Trophoblast cell (in vitro differentiated cells and primary cell): ENCODE data around the gene VSTM4.

ENCODE experiments used
- DNase-seq, 2 donors: peaks; one replicate each; pipeline ENCODE4 v3.0.0-alpha.2; 2016
- H2AFZ ChIP-seq: 2 replicates; pipeline ENCODE4 v1.6.1; 2013; ENCODE audit warnings: low read length, moderate library complexity, mild to moderate bottlenecking; ENCODE audit not compliant: insufficient read depth, poor library complexity
- H2AK5ac ChIP-seq: 2 replicates; pipeline ENCODE4 v1.6.1; 2013; ENCODE audit warnings: mild to moderate bottlenecking, low read length
- H2BK120ac ChIP-seq: 2 replicates; pipeline ENCODE4 v1.6.1; 2013; ENCODE audit warnings: low read length, mild to moderate bottlenecking, moderate library complexity; ENCODE audit not compliant: insufficient read depth, poor library complexity
- H2BK12ac ChIP-seq: 2 replicates; pipeline ENCODE4 v1.6.1; 2013; ENCODE audit warnings: mild to moderate bottlenecking, low read length, moderate library complexity
- H2BK5ac ChIP-seq: 2 replicates; pipeline ENCODE4 v1.6.1; 2013; ENCODE audit warnings: low read length, low read depth, moderate library complexity, mild to moderate bottlenecking; ENCODE audit not compliant: poor library complexity
- H3K14ac ChIP-seq: 2 replicates; pipeline ENCODE4 v1.6.1; 2013; ENCODE audit warnings: mild to moderate bottlenecking, low read length
- H3K18ac ChIP-seq: 2 replicates; pipeline ENCODE4 v1.6.1; 2013; ENCODE audit warnings: mild to moderate bottlenecking, low read length
- H3K23ac ChIP-seq: 2 replicates; pipeline ENCODE4 v1.6.1; 2013; ENCODE audit warnings: low read length
- H3K27ac ChIP-seq: 2 replicates; pipeline ENCODE4 v1.5.1; 2013; ENCODE audit warnings: low read depth, mild to moderate bottlenecking, inconsistent platforms, low read length, moderate library complexity
- H3K27me3 ChIP-seq: 2 replicates; pipeline ENCODE4 v1.6.1; 2013; ENCODE audit warnings: inconsistent platforms, mild to moderate bottlenecking, low read length, moderate library complexity; ENCODE audit not compliant: insufficient read depth
- H3K36me3 ChIP-seq, 2 experiments: 1 replicate in 1 of 2; 2 replicates in 1 of 2; pipeline ENCODE4 v1.6.1; 2013; ENCODE audit warnings: low read length in 2 of 2, mild to moderate bottlenecking in 2 of 2, moderate library complexity in 1 of 2; ENCODE audit not compliant: insufficient read depth in 2 of 2, control insufficient read depth in 1 of 2
- H3K4ac ChIP-seq: 2 replicates; pipeline ENCODE4 v1.6.1; 2013; ENCODE audit warnings: low read depth, mild to moderate bottlenecking, low read length, moderate library complexity
- H3K4me1 ChIP-seq, 2 experiments: 1 replicate in 1 of 2; 2 replicates in 1 of 2; pipeline ENCODE4 v1.6.1; 2013; ENCODE audit warnings: low read length in 2 of 2, mild to moderate bottlenecking in 2 of 2, moderate library complexity in 1 of 2; ENCODE audit not compliant: insufficient read depth in 2 of 2, control insufficient read depth in 1 of 2
- H3K4me2 ChIP-seq: 2 replicates; pipeline ENCODE4 v1.6.1; 2013; ENCODE audit warnings: inconsistent platforms, mild to moderate bottlenecking, low read length, moderate library complexity
- H3K4me3 ChIP-seq: 2 replicates; pipeline ENCODE4 v1.5.1; 2013; ENCODE audit warnings: mild to moderate bottlenecking, low read depth, low read length, inconsistent platforms
- H3K79me1 ChIP-seq: one replicate; pipeline ENCODE4 v1.6.1; 2013; ENCODE audit warnings: low read length
- H3K79me2 ChIP-seq: 2 replicates; pipeline ENCODE4 v1.6.1; 2013; ENCODE audit warnings: low read length, mild to moderate bottlenecking; ENCODE audit not compliant: control insufficient read depth, insufficient read depth, poor library complexity
- H3K9ac ChIP-seq: 2 replicates; pipeline ENCODE4 v1.6.1; 2013; ENCODE audit warnings: mild to moderate bottlenecking, low read length
- H3K9me3 ChIP-seq: 2 replicates; pipeline ENCODE4 v1.6.1; 2013; ENCODE audit warnings: low read depth, mild to moderate bottlenecking, control low read depth, inconsistent platforms, low read length; ENCODE audit not compliant: insufficient read depth
- H4K12ac ChIP-seq: 2 replicates; pipeline ENCODE4 v1.6.1; 2013; ENCODE audit warnings: low read depth, mild to moderate bottlenecking, low read length, moderate library complexity
- H4K8ac ChIP-seq: 2 replicates; pipeline ENCODE4 v1.6.1; 2013; ENCODE audit warnings: low read depth, mild to moderate bottlenecking, low read length, moderate library complexity
- H4K91ac ChIP-seq: one replicate; pipeline ENCODE4 v1.6.1; 2013; ENCODE audit warnings: low read depth, mild to moderate bottlenecking, low read length, moderate library complexity
- WGBS: extraction: QIAGEN DNeasy Blood & Tissue Kit; methylation state at CpG from one replicate; pipeline ENCODE4 v1.1.7; 2013; ENCODE audit warnings: missing lambda C conversion rate; ENCODE audit not compliant: insufficient read length, insufficient coverage; ENCODE audit errors: extremely low coverage; 5-methylcytosine and 5-hydroxymethylcytosine counted together

The VSTM4 gene

DNA sequence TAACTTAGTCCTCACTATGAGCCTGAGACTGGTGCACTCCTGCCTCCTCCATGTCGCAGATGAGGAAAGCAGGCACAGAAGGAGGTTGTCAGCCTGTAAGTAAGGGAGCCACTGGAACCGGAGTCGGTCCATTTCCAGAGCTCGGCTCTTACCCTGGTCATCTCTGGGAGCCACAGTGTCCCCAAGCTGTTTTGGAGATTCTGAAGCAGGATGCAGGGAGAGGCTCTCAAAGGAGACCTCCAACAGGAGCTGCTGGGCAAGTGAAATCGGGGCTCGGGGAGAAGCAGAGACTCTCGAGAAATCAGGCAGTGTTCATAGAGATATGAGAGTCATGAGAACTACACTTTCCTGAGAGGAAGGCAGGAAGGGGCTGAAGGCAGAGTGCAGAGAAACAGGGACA, 39.0 kb downstream of the VSTM4 start:
- no peak overlapping the region for H3K14ac ChIP-seq
- no peak overlapping the region for H3K4ac ChIP-seq
- no peak overlapping the region for H4K12ac ChIP-seq
- no peaks in the 10 kb centered on the region for H3K79me2 ChIP-seq
- H2BK5ac ChIP-seq: no peak overlapping the region
- H2AK5ac ChIP-seq: no peak overlapping the region
- H2AFZ ChIP-seq: no peak overlapping the region
- no peak overlapping the region for H4K91ac ChIP-seq
- H3K9ac ChIP-seq: no peak overlapping the region
- H3K27me3 ChIP-seq: no peaks in the 10 kb centered on the region
- no peak overlapping the region for H3K4me2 ChIP-seq
- peaks cover 1% of the 10 kb centered on the region for H3K9me3 ChIP-seq
- no CpG with 5 or more reads among the region's 7 CpGs for WGBS
- H3K79me1 ChIP-seq: no peaks in the 10 kb centered on the region
- no peaks in the 10 kb centered on the region for H3K4me1 ChIP-seq
- no peak overlapping the region for H2BK120ac ChIP-seq
- no peaks in the 10 kb centered on the region for H3K36me3 ChIP-seq
- H3K18ac ChIP-seq: no peak overlapping the region
- DNase-seq: no peak
- no peak overlapping the region for H4K8ac ChIP-seq
- H3K4me3 ChIP-seq: no peak overlapping the region
- no peak overlapping the region for H3K23ac ChIP-seq
- H2BK12ac ChIP-seq: no peak overlapping the region
- no peak overlapping the region for H3K27ac ChIP-seq

GRCh38 chr10:49075743-49076142, 39.6 kb downstream of the VSTM4 start:
- Histone ChIP-seq H3K4ac (no peak overlapping the region), H3K4me2 (no peak overlapping the region)

GRCh38 chr10:49074836-49075682, 40.3 kb downstream of the VSTM4 start:
- no peak overlapping the region for H3K9ac ChIP-seq
- H3K4ac ChIP-seq: no peak overlapping the region
- no CpG with 5 or more reads among the region's 5 CpGs for WGBS
- H3K9me3 ChIP-seq: peaks cover 1% of the 10 kb centered on the region
- H2BK120ac ChIP-seq: no peak overlapping the region
- no peak overlapping the region for H3K27ac ChIP-seq
- no peak overlapping the region for H4K91ac ChIP-seq
- H4K12ac ChIP-seq: no peak overlapping the region
- H3K4me2 ChIP-seq: no peak overlapping the region
- no peak overlapping the region for H2BK5ac ChIP-seq
- H2AFZ ChIP-seq: no peak overlapping the region
- H3K14ac ChIP-seq: no peak overlapping the region
- no peak overlapping the region for H2BK12ac ChIP-seq
- H3K4me1 ChIP-seq: no peaks in the 10 kb centered on the region
- no peak overlapping the region for H2AK5ac ChIP-seq
- no peak for DNase-seq
- H3K79me2 ChIP-seq: no peaks in the 10 kb centered on the region
- H3K27me3 ChIP-seq: no peaks in the 10 kb centered on the region
- H4K8ac ChIP-seq: no peak overlapping the region
- no peaks in the 10 kb centered on the region for H3K36me3 ChIP-seq
- H3K23ac ChIP-seq: no peak overlapping the region
- no peak overlapping the region for H3K18ac ChIP-seq
- H3K79me1 ChIP-seq: no peaks in the 10 kb centered on the region
- H3K4me3 ChIP-seq: no peak overlapping the region

More at GRCh38 chr10:49075743-49076142, 39.6 kb downstream of the VSTM4 start:
- Histone ChIP-seq H4K8ac (no peak overlapping the region), H3K14ac (no peak overlapping the region), H3K4me1 (no peaks in the 10 kb centered on the region), H3K18ac (no peak overlapping the region), H3K4me3 (no peak overlapping the region), H3K79me1 (no peaks in the 10 kb centered on the region), H2BK12ac (no peak overlapping the region), H3K9me3 (peaks cover 1% of the 10 kb centered on the region), H2BK5ac (no peak overlapping the region), H2BK120ac (no peak overlapping the region), H3K9ac (no peak overlapping the region), H3K79me2 (no peaks in the 10 kb centered on the region), H3K23ac (no peak overlapping the region), H3K27me3 (no peaks in the 10 kb centered on the region), H2AFZ (no peak overlapping the region), H3K27ac (no peak overlapping the region), H4K91ac (no peak overlapping the region), H3K36me3 (no peaks in the 10 kb centered on the region), H2AK5ac (no peak overlapping the region), H4K12ac (no peak overlapping the region)
- no peak for DNase-seq
- no CpG with 5 or more reads among the region's 2 CpGs for WGBS

GRCh38 chr10:49072166-49072885, 43.0 kb downstream of the VSTM4 start:
- H4K8ac ChIP-seq: no peak overlapping the region
- H3K36me3 ChIP-seq: no peaks in the 10 kb centered on the region
- H2AK5ac ChIP-seq: no peak overlapping the region
- no peaks in the 10 kb centered on the region for H3K79me2 ChIP-seq
- no peak for DNase-seq
- H3K9me3 ChIP-seq: peaks cover 1% of the 10 kb centered on the region
- no peak overlapping the region for H3K4me3 ChIP-seq
- no peak overlapping the region for H3K27ac ChIP-seq
- no peak overlapping the region for H3K14ac ChIP-seq
- H2BK120ac ChIP-seq: no peak overlapping the region
- no peak overlapping the region for H2BK12ac ChIP-seq
- no peak overlapping the region for H4K91ac ChIP-seq
- no peak overlapping the region for H2AFZ ChIP-seq
- no peak overlapping the region for H3K4me2 ChIP-seq
- no peaks in the 10 kb centered on the region for H3K4me1 ChIP-seq
- no peak overlapping the region for H3K18ac ChIP-seq
- H3K27me3 ChIP-seq: no peaks in the 10 kb centered on the region
- no CpG with 5 or more reads among the region's 4 CpGs for WGBS
- no peak overlapping the region for H3K9ac ChIP-seq
- no peak overlapping the region for H3K4ac ChIP-seq
- no peaks in the 10 kb centered on the region for H3K79me1 ChIP-seq
- H4K12ac ChIP-seq: no peak overlapping the region
- no peak overlapping the region for H2BK5ac ChIP-seq
- H3K23ac ChIP-seq: no peak overlapping the region
